Measurements from ENCODE around the gene FGD6.

- TF ChIP-seq CTCF (IDR thresholded peaks at IDR 0.05; ENCODE audit: low read depth, low read length) (no peak), MYC (IDR thresholded peaks at IDR 0.05; ENCODE audit: low read depth, low read length) (no peak), MAX (IDR thresholded peaks at IDR 0.05; ENCODE audit: low read depth, low read length) (no peak), POLR2A (IDR thresholded peaks at IDR 0.05; ENCODE audit: extremely low read depth, insufficient read length) (no peak)
Observed at GRCh38 chr12:95057424-95057823, 159.8 kb downstream of the FGD6 start.
